HG03354 (cell line): ENCODE data around the gene AGBL2.
"Not testable (repeated sequence)": the region's sequence is repeated elsewhere in the genome, so short reads cannot be mapped to it uniquely, and the experiment has no call there.

Experiments used
- ATAC-seq: cut with Tn5 transposase; IDR thresholded peaks from one replicate; pipeline ENCODE4 v1.9.1; 2021; ENCODE audit warnings: mild to moderate bottlenecking; ENCODE audit not compliant: unreplicated experiment, poor library complexity, severe bottlenecking

Gene AGBL2

GRCh38 chr11:47642099-47642855 lies 72.9 kb downstream of the AGBL2 start, which contains the start of gene MTCH2:
TSS of gene MTCH2 (minus strand) at chr11:47642559. CDS start at chr11:47642465, 94 bp downstream.
- ATAC-seq = peak; percentile 90

- no peak for ATAC-seq
Observed at GRCh38 chr11:47641600-47642098, 73.5 kb downstream of the AGBL2 start.

GRCh38 chr11:47640506-47640905 lies 74.7 kb downstream of the AGBL2 start:
- ATAC-seq = not testable (repeated sequence)

- not testable (repeated sequence) for ATAC-seq
Observed at GRCh38 chr11:47636331-47636730, 78.8 kb downstream of the AGBL2 start.

GRCh38 chr11:47631473-47631872 lies 83.7 kb downstream of the AGBL2 start:
- no peak for ATAC-seq

GRCh38 chr11:47628026-47628425 lies 87.1 kb downstream of the AGBL2 start:
- ATAC-seq = no peak

GRCh38 chr11:47626234-47626633 lies 88.9 kb downstream of the AGBL2 start:
- ATAC-seq = no peak

- ATAC-seq = no peak
Observed at GRCh38 chr11:47620836-47621378, 94.3 kb downstream of the AGBL2 start.

- no peak for ATAC-seq
Observed at GRCh38 chr11:47617417-47617809, 97.8 kb downstream of the AGBL2 start.

GRCh38 chr11:47616726-47617416 lies 98.3 kb downstream of the AGBL2 start:
- ATAC-seq = no peak

- no peak for ATAC-seq
Observed at GRCh38 chr11:47615249-47615648, 99.9 kb downstream of the AGBL2 start.

GRCh38 chr11:47611348-47611794 lies 103.8 kb downstream of the AGBL2 start:
- peak; percentile 75 for ATAC-seq

GRCh38 chr11:47609675-47610074 lies 105.5 kb downstream of the AGBL2 start:
- ATAC-seq = no peak
